ENCODE data around the gene XYLT1. TPM values are rescaled to one million over a fixed set of nuclear protein-coding genes. Genes with fewer than 3 reads are reported as not detected.

Gene XYLT1
- total and polyA plus RNA-seq, 9 of the 15 experiments (the other 6 are each of a cell fraction or from before 2014, with no cell fraction given), result 0.03 to 0.09 (median 0.08) TPM; not detected in 6

DNA sequence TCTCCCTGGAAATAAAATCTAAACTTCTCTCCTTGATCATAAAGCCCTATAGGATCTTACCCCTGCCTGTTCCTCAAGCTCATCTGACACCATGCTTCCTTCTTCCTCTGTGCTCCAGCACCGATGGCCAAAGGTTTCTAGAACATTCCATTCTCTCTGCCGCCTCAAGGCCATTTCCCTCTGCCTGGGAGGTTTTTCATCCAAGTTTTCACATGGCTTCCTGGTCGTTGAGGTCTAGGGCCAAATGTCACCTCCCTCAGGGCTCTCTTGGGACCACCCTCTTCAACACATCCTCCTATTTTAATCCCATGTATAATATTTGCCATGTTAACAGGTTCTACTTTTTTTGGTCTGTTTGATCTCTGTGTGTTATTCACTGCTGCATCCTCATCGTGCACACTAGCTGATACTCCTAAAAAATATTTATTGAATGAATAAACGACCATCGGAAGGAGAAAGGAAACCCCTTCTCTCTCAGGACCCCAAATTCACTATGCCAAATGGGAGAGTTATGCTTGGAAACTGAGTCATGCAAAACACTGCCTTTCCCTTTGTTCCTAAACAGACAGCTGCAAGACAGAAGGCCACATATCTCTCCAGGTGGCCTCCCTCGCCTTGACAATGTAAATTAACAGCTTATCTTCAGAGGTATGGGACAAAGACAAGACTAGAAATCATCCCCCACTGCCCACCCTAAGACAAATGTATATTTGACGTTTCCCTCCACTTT, 78.5 kb downstream of the XYLT1 start:
- Histone ChIP-seq H3K27me3 (ENCODE audit: control insufficient read depth in 2 of 2, insufficient read depth in 2 of 2, low read length in 2 of 2) (peaks cover 0 to 28% of the 10 kb centered on the region in 2 experiments; a peak in 2 of 5 replicates), H3K4me1 (replicated peaks in 1 of 2; ENCODE audit: control insufficient read depth in 2 of 2, insufficient read depth in 2 of 2, low read length in 2 of 2) (no peaks in the 10 kb centered on the region), H3K4me2 (ENCODE audit: insufficient read depth, low read length) (no peak overlapping the region), H3K36me3 (ENCODE audit: control insufficient read depth, insufficient read depth, low read length) (no peaks in the 10 kb centered on the region), H3K79me2 (ENCODE audit: control insufficient read depth, insufficient read depth, low read length) (no peaks in the 10 kb centered on the region), H3K9me1 (ENCODE audit: control insufficient read depth, insufficient read depth, low read length) (no peaks in the 10 kb centered on the region), H2AFZ (ENCODE audit: low read depth, low read length) (no peak overlapping the region), H3K27ac (ENCODE audit: extremely low read depth, low read depth, low read length) (no peak overlapping the region), H3K4me3 (no peak overlapping the region), H3K9ac (ENCODE audit: insufficient read depth in 1 of 2, low read depth in 2 of 2, low read length in 2 of 2) (no peak overlapping the region), H3K9me3 (replicated peaks; ENCODE audit: control insufficient read depth, insufficient read depth, low read depth, low read length) (no peaks in the 10 kb centered on the region), H4K20me1 (replicated peaks; ENCODE audit: control insufficient read depth, insufficient read depth, low read length) (no peaks in the 10 kb centered on the region)
- ChIA-PET POLR2A (interaction anchor here (0.5 kb wide), 1 partner anchor 90 kb away, joined by 4 read pairs; no protein-coding TSS in a partner anchor), CTCF (ENCODE audit: low intra/inter-chr PET ratio) (no interaction called here)
- no peak for ATAC-seq
- BruUV-seq (replicated peaks), result no TSS peak
- no peak for TF ChIP-seq PHF20 (IDR thresholded peaks at IDR 0.05; ENCODE audit: partially characterized antibody)
- TF ChIP-seq MAFG (tag; conservative IDR thresholded peaks at IDR 0.05), result no peak
- TF ChIP-seq, protein P1, sequence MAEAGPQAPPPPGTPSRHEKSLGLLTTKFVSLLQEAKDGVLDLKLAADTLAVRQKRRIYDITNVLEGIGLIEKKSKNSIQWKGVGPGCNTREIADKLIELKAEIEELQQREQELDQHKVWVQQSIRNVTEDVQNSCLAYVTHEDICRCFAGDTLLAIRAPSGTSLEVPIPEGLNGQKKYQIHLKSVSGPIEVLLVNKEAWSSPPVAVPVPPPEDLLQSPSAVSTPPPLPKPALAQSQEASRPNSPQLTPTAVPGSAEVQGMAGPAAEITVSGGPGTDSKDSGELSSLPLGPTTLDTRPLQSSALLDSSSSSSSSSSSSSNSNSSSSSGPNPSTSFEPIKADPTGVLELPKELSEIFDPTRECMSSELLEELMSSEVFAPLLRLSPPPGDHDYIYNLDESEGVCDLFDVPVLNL (CRISPR knock-in tag; IDR thresholded peaks at IDR 0.05; ENCODE audit: low read depth), result no peak
- TF ChIP-seq ZNF184 (CRISPR knock-in tag; IDR thresholded peaks at IDR 0.05), result no peak
- TF ChIP-seq SRSF1 (IDR thresholded peaks at IDR 0.05; ENCODE audit: low read depth, low read length), result no peak
- TF ChIP-seq, protein P2, sequence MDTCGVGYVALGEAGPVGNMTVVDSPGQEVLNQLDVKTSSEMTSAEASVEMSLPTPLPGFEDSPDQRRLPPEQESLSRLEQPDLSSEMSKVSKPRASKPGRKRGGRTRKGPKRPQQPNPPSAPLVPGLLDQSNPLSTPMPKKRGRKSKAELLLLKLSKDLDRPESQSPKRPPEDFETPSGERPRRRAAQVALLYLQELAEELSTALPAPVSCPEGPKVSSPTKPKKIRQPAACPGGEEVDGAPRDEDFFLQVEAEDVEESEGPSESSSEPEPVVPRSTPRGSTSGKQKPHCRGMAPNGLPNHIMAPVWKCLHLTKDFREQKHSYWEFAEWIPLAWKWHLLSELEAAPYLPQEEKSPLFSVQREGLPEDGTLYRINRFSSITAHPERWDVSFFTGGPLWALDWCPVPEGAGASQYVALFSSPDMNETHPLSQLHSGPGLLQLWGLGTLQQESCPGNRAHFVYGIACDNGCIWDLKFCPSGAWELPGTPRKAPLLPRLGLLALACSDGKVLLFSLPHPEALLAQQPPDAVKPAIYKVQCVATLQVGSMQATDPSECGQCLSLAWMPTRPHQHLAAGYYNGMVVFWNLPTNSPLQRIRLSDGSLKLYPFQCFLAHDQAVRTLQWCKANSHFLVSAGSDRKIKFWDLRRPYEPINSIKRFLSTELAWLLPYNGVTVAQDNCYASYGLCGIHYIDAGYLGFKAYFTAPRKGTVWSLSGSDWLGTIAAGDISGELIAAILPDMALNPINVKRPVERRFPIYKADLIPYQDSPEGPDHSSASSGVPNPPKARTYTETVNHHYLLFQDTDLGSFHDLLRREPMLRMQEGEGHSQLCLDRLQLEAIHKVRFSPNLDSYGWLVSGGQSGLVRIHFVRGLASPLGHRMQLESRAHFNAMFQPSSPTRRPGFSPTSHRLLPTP (IDR thresholded peaks at IDR 0.05; ENCODE audit: borderline replicate concordance, extremely low read depth, insufficient read length), result no peak
- no peak for TF ChIP-seq RREB1 (CRISPR knock-in tag; IDR thresholded peaks at IDR 0.05)
- TF ChIP-seq PHB2 (IDR thresholded peaks at IDR 0.05; ENCODE audit: low read depth), result no peak
- TF ChIP-seq SNIP1 (IDR thresholded peaks at IDR 0.05; ENCODE audit: low read depth), result no peak
- FAIRE-seq, result no peak
- DNase-seq (ENCODE audit: extremely low read depth in 1 of 4, low spot score in 3 of 4), result no peak
- intact Hi-C loops (cut with micrococcal nuclease) (no loop called here), in situ Hi-C loops (cut with MboI) (no loop called here)
- WGBS (ENCODE audit: insufficient coverage, low coverage, missing lambda C conversion rate), result under 1% methylated on average over 7 of the region's 8 CpGs

All from K562 (cell line).